Prostate gland (tissue), 2 donors: ENCODE data around the gene KCNQ5.

ENCODE experiments used
- CTCF ChIP-seq, 4 experiments: fragments of 200-600 bp in 2 of 4; fragments of 450-650 bp in 2 of 4; sonication (generic) in 2 of 4; IDR thresholded peaks; 1 replicate in 3 of 4; 2 replicates in 1 of 4; pipeline ENCODE4 v1.5.1; 2016 to 2019; ENCODE audit warnings: antibody characterized with exemption in 4 of 4, mild to moderate bottlenecking in 2 of 4, moderate library complexity in 2 of 4
- POLR2A ChIP-seq: fragments of 450-650 bp; IDR thresholded peaks from one replicate; pipeline ENCODE4 v1.6.1; 2016; ENCODE audit warnings: antibody characterized with exemption, mild to moderate bottlenecking
- POLR2AphosphoS5 ChIP-seq: sonication (generic); formaldehyde crosslinking; IDR thresholded peaks from one replicate; pipeline ENCODE4 v1.6.1; 2017; ENCODE audit warnings: antibody characterized with exemption

- no peak for TF ChIP-seq POLR2A
- no peak for TF ChIP-seq CTCF (IDR thresholded peaks at IDR 0.05)
- no peak for TF ChIP-seq POLR2AphosphoS5
These were observed 378.6 kb downstream of the KCNQ5 start for GRCh38 chr6:73000460-73000859.
